ENCODE data around the gene UBE2Q1.

Gene UBE2Q1

DNA sequence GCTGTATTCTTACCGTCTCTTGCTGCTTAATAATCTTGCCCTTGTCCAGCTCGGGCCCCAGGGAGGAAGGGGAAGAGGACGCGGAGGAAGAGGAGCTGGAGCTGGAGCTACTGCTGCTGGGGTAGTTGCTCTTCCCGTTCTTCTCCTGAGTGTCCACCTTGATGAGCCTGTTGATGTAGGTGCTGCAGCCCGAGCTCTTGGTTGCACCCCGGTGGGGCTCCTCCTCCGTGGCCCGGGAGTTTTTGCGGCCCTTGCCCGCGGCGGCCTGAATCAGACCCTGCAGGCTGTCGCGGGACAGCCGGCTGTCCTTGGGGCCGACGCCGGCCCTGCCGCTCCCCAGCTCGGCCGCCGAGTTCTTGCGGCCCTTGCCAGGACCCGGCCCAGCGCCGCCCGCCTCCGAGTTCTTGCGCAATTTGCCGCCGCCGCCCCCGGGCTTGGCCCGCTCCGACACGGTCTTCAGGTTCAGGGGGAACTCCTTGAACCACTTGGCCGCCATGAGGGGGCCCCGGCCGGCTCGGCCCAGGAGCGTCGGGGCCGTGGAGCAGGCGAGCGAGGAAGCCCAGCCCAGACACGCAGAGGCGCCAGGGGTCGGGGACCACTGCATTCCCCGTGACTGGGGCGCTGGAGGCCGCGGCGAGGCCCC lies 56.9 kb downstream of the UBE2Q1 start:
- DNase-seq = no peak

DNA sequence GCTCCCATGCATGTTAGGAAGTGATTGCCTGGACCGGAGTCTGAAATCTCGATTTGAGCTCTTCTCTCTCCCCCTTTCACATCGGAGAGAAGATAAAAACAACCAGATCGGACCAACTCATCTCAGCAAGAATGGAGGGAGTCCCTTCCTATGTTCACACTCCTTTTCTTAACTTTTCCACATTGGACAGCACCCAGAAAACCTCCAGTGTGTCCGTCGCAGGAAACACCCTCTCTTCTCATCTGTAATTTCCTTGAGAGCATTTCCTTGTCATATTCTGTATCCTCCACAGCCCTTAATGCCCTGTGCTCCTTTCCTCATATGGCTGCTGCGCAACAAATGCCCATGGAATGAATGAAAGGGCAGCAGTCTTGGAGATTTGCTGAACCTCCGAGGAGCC lies 57.9 kb downstream of the UBE2Q1 start:
- no peak for DNase-seq

DNA sequence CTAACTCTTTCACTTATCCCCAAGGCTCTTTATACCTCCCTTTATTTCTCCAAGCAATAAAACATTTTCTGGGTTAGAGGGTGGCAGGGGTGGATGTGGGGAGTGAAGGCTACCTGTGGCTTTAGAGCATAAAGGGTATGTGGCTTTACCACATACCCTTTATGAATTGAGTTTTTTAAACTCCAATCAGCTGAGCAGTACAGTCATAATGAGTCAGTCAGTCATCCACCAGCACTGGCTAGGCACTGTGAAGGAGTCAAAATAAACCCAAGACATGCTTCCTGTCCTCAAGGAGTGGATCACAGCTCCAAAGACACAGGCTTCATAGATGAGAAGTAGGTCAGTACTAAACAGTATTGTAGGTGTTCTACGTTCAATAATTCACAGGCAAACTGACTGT lies 59.0 kb downstream of the UBE2Q1 start:
- no peak for DNase-seq
